ENCODE results near the gene MVP. TPM values are rescaled to one million over a fixed set of nuclear protein-coding genes. Genes with fewer than 3 reads are reported as not detected.
"Not testable (repeated sequence)": the region's sequence is repeated elsewhere in the genome, so short reads cannot be mapped to it uniquely, and the experiment has no call there.

Gene MVP
- total and polyA plus RNA-seq, 8 donors: 58.8 to 179 (median 94.7) TPM

DNA sequence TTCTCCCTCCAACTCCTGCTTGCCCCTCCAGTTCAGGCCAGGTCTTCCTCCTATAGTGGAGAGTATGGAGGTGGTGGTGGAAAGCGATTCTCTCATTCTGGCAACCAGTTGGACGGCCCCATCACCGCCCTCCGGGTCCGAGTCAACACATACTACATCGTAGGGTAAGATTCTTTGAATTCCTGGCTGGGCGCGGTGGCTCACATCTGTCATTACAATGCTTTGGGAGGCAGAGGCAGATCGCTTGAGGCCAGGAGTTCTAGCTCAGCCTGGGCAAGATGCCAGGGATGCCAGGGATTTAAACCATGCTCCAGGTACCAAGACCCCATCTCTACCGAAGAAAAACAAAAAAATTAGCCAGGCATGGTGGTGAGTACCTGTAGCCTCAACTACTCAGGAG, 40.8 kb upstream of the MVP start:
- FAIRE-seq: no peak
- intact Hi-C loops (cut with DNase I): no loop called here
- 57 to 63% methylated on average over 10 of the region's 10 CpGs for WGBS, 2 donors

DNA sequence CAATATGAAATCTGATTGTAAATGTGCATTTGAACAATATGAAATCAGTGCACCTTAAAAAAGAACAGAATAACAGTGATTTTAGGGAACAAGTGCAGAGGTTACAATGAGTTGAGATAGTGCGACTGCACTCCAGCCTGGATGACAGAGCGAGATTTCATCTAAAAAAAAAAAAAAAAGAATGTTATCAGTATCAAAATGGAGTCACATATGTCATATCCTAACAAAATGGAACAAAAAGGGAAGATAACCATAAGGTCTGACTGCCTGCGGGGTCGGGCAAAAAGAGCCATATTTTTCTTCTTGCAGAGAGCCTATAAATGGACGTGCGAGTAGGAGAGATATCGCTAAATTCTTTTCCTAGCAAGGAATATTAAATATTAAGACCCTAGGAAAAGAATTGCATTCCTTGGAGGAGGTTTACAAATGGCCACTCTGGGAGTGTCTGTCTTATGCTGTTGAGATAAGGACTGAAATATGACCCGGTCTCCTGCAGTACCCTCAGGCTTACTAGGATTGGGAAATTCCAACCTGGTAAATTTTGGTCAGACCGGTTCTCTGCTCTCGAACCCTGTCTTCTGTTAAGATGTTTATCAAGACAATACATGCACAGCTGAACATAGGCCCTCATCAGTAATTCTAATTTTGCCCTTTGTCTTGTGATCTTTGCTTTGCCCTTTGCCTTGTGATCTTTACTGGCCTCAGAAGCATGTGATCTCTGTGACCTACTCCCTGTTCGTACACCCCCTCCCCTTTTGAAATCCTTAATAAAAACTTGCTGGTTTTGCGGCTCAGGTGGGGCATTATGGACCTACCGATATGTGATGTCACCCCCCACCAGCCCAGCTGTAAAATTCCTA, 36.9 kb upstream of the MVP start:
- ATAC-seq; FAIRE-seq; H3K4me1 ChIP-seq; H3K36me3 ChIP-seq; H3K27me3 ChIP-seq; H3K27ac ChIP-seq; intact Hi-C loops (cut with DNase I); DNase-seq; H3K4me3 ChIP-seq; H3K9me3 ChIP-seq: not testable (repeated sequence)
- 81% methylated on average over 13 of the region's 13 CpGs for WGBS, 2 donors

More for the DNA sequence above, 40.8 kb upstream of the MVP start:
- H3K27me3 ChIP-seq: no peaks in the 10 kb centered on the region
- DNase-seq: peak in 1 of 6 donors; percentile 39
- no peak for ATAC-seq
- no peak overlapping the region for H3K27ac ChIP-seq
- no peaks in the 10 kb centered on the region for H3K9me3 ChIP-seq
- no peaks in the 10 kb centered on the region for H3K4me1 ChIP-seq
- no peaks in the 10 kb centered on the region for H3K36me3 ChIP-seq
- no peak overlapping the region for H3K4me3 ChIP-seq
- TF ChIP-seq, protein P1, sequence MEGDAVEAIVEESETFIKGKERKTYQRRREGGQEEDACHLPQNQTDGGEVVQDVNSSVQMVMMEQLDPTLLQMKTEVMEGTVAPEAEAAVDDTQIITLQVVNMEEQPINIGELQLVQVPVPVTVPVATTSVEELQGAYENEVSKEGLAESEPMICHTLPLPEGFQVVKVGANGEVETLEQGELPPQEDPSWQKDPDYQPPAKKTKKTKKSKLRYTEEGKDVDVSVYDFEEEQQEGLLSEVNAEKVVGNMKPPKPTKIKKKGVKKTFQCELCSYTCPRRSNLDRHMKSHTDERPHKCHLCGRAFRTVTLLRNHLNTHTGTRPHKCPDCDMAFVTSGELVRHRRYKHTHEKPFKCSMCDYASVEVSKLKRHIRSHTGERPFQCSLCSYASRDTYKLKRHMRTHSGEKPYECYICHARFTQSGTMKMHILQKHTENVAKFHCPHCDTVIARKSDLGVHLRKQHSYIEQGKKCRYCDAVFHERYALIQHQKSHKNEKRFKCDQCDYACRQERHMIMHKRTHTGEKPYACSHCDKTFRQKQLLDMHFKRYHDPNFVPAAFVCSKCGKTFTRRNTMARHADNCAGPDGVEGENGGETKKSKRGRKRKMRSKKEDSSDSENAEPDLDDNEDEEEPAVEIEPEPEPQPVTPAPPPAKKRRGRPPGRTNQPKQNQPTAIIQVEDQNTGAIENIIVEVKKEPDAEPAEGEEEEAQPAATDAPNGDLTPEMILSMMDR (IDR thresholded peaks at IDR 0.05): no peak

DNA sequence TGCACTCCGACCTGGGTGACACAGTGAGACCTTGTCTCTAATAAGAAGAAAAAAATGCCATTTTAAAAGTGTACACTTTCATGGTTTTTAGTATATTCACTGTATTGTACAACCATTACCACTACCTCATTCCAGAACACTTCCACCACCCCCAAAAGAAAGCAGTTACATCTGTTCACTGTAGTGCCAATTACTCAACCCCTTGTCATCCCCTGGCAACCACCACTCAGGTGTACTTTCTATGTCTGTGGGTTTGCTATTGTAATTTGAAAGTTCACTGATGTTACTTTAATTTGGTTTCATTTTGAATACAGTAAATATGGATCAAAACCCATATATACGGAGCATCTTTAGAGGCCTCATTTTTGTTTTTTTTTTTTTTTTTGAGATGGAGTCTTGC, 36.1 kb upstream of the MVP start:
- DNase-seq: no peak
- Histone ChIP-seq H3K27ac (no peak overlapping the region), H3K4me3 (no peak overlapping the region), H3K27me3 (no peaks in the 10 kb centered on the region), H3K36me3 (no peaks in the 10 kb centered on the region), H3K4me1 (peaks cover 0 to 2% (median 0%) of the 10 kb centered on the region in 3 donors), H3K9me3 (no peaks in the 10 kb centered on the region)
- TF ChIP-seq, protein P1 (IDR thresholded peaks at IDR 0.05): no peak
- FAIRE-seq: no peak
- intact Hi-C loops (cut with DNase I): no loop called here
- WGBS, 2 donors: 95 to 98% methylated on average over 2 of the region's 2 CpGs
- no peak for ATAC-seq

DNA sequence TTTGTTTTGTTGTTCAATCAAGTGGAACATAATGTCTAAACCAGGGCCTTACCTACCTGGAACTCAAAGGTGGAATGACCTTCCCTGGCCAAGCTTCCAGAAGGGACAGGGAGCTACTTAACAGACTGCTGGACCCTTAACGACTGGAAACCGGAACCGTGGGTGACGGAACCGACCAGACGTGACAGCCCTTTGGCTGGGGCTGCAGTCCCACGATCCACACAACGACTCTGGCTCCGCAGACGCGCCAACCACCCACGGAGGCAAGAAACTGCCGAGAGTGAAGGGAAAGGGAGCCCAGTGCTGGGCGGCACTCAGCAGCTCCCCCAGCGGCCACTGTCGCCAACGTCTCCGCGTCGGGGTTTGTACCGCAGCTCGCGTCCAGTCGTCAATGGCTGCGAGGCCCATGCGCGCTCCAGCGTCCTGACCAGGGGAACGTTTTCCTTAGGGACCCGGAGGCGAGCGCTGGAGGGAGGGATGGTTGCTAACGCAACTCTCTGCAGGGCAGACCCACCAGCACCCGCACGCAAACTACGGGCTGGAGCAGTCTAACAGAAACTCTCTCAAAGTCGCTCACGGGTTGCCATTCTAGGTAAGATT, 35.3 kb upstream of the MVP start:
- Histone ChIP-seq H3K36me3 (no peaks in the 10 kb centered on the region), H3K27ac (no peak overlapping the region), H3K4me3 (peak overlapping the region in 1 of 4 donors; percentile 23), H3K9me3 (no peaks in the 10 kb centered on the region), H3K4me1 (peaks cover 0 to 8% (median 0%) of the 10 kb centered on the region in 3 donors), H3K27me3 (no peaks in the 10 kb centered on the region)
- FAIRE-seq (no peak), DNase-seq (peak; percentile 53 to 88 (median 72)), ATAC-seq (peak; percentile 80 to 96 (median 94))
- WGBS, 2 donors: 12 to 18% methylated on average over 38 of the region's 38 CpGs
- intact Hi-C loops (cut with DNase I): no loop called here
- TF ChIP-seq, protein P1 (IDR thresholded peaks at IDR 0.05): peak; percentile 76 to 80 (median 78)

DNA sequence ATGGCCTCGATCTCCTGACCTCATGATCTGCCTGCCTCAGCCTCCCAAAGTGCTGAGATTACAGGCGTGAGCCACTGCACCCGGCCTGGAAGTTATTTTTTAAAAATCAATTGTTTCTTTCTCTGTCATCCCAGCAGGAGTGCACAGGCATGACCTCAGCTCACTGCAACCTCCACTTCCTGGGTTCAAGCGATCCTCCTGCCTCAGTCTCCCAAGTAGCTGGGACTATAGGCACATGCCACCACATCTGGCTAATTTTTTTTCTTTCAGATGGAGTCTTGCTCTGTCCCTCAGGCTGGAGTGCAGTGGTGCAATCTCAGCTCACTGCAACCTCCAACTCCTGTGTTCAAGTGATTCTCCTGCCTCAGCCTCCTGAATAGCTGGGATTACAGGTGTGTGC, 33.1 kb upstream of the MVP start:
- FAIRE-seq; H3K36me3 ChIP-seq; H3K27me3 ChIP-seq; H3K27ac ChIP-seq; DNase-seq; H3K4me3 ChIP-seq; H3K9me3 ChIP-seq; ATAC-seq; intact Hi-C loops (cut with DNase I): not testable (repeated sequence)
- WGBS, 2 donors: 67 to 77% methylated on average over 4 of the region's 4 CpGs
- H3K4me1 ChIP-seq: peaks cover 4 to 14% (median 9%) of the 10 kb centered on the region in 3 donors
